Measurements from ENCODE around the gene NKD1.

The NKD1 gene

GRCh38 chr16:50538411-50539052, 9.7 kb upstream of the NKD1 start:
- no peak for DNase-seq

DNA sequence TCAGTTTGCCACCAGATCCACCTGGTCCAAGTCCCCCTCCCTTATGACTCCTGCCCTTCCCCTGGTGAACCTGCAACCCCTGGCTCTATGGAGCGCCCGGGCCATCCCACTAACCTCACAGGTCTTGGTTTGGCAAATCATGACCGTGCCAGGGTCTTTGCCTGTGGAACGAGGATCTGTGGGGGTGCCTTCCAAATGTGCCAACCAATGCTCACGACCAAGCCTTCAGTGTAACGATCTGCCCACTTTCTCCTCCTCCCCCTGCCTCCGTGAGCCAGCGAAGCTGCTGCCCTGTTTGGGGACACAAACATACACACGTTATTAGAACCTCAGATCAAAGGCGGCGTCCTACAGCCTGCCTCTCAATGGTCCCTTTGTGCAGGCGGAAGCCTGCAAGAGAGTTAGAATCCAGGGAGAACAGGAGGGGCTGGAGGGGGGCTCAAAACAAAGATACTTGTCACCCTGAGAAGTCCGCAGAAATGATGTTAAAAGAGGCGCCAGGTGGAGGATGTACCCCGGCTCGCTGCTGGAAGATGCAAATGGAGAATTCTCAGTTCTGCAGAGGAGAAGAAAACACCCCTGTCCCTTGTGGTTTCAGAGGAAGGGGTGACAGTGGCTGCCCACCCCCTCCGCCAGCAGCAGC, 9.0 kb upstream of the NKD1 start:
- DNase-seq = no peak

- no peak for DNase-seq
These were observed 8.1 kb upstream of the NKD1 start for GRCh38 chr16:50539822-50540710.

GRCh38 chr16:50540711-50541007, 7.5 kb upstream of the NKD1 start:
- no peak for DNase-seq

- no peak for DNase-seq
These were observed 5.5 kb upstream of the NKD1 start for GRCh38 chr16:50542703-50543102.

DNA sequence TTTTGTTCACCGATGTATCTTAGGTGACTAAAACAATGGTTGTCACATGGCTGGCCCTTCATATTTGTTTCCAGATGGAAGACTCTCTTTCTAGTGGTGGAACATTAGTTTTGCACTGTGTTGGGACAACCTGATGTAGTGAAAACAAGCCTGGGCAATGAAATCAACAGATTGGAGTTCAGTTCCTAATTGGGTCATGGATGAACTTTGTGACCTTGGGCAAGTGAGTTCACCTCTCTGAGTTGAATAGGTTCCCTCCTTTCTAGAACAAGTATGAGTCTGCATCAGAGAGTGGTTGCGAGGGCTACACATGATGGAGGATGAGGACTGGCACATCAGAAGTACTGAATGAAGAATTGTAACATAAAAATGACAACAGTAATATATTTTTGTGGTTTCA, 2.1 kb upstream of the NKD1 start:
- no peak for DNase-seq

DNA sequence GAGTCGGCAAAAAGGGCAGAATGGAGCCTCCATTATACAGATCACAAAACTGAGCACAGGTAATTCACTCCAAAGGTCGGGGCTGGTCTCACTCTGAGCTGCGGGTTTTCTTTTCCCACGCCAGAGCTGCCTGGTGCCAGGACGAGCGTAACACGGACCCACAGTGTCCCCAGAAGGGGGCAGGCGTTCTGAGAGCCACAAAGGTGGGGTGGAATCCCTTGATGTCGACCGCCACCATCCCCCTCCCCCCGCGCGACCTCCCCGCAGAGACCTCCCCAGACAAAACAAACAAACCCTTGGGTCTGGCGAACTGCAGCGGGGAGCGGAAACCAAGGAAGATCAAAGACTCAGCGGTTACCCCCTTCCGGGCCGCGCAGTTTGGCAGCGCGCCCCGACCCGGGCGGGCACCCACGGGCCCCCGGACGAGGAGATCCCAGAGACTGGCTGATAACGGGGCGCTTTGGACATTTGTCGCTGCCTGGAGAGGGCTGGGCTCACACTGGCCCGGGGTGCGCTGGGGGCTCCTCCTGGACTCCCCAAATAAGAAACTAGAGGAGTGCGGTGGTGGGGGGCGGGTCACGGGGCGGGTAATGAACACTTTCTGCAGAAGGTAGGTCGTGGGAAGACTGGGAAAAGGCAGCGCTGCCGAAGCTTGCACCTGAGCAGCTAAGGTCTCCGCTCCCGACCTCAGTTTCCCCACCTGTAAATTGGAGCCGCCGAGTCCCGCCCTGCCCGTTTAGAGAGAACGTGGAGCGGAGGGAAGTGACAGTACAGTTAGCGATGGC, 664 bp upstream of the NKD1 start:
- peak; percentile 61 for DNase-seq

DNA sequence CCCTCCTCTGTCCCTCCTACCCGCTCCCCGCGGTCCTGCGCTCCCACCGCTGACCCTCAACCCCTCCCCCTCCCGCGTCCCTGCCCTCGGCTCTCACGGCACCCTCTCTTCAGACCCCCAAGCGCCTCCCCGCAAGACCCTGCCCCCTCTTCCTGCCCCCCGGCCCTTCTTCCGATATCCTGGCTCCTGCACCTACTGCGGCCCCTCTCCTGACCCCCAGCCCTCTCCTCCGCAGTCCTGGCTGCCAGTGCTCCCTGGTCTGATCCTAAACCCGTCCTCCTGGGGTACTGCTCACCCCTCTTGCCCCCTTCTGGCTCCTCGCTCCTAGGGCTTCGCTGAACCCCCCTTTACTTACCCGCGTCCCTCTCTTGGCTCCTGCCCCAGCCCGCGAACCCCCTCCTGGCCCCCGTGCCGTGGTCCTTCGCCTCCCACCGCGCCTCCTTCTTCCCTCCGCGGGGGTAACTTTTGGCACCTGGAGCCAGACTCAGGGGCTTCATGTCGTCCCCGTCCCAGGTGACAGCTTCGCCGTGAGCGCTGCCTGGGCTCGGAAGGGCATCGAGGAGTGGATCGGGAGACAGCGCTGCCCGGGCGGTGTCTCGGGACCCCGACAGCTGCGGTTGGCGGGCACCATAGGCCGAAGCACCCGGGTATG, 839 bp downstream of the NKD1 start:
- DNase-seq = no peak

GRCh38 chr16:50549561-50549915, 1.3 kb downstream of the NKD1 start:
- no peak for DNase-seq

- DNase-seq = peak; percentile 19
These were observed 1.8 kb downstream of the NKD1 start for GRCh38 chr16:50550035-50550434.

- DNase-seq = no peak
These were observed 2.9 kb downstream of the NKD1 start for GRCh38 chr16:50550866-50551641.

DNA sequence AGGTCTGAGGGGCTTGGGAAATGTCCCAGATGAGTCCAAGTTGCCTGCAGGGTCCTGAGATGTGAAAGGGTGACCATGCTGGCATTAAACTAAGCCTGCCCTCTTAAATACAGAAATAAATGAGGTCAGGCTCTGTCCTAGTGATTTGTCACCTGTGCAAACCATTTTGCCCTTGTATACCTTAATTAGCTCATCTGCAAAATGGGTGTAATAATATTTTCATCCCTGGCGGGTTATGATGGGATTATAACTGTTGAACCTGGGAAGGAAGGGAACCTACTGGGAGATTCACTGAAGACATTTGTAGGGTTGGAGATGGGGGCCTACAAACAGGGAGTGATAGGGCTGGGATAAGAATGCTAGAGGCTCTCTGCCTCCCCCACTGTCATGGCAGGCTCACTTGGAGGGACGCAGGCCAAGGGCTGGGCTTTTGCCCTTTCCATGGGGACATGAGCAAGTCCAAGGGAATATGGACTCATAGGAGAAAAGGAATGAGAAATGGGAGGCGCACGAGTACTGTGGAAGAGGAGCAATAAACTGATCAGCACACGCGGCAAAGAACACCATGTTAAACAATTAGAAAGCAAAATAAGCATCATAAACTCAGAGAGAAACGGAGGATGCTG, 4.4 kb downstream of the NKD1 start:
- no peak for DNase-seq

GRCh38 chr16:50553182-50553710, 5.0 kb downstream of the NKD1 start:
- no peak for DNase-seq

DNA sequence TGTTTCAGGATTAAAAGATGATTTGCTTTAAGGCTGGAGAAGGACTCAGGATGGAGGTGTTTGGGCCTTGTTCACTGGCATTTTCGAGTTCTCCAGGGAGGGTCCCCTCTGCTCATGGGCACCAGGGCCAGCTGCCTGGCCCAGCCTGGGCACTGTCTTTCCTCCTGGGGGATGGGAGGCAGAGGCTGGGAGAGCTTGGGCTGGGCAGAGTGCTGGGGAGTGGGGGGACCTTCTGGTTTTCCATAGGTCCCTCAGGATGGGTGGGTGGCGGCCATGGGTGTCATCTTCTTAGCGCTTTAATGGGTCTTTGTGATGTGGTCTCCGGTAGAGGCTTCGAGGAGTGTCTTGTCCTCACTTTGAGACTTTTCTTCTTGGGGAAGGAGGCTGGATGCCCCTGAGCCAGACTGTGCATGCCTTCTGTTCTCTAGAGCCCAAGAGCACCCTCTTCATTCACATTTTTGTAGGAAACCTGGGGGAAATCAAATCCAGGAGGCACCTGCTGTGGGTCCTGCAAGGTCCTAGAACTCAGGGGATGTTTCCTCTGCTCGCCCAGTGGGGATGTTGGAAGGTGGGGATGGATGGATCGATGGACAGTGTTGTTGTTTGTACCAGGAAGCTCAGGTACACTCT, 5.7 kb downstream of the NKD1 start:
- DNase-seq = no peak

DNA sequence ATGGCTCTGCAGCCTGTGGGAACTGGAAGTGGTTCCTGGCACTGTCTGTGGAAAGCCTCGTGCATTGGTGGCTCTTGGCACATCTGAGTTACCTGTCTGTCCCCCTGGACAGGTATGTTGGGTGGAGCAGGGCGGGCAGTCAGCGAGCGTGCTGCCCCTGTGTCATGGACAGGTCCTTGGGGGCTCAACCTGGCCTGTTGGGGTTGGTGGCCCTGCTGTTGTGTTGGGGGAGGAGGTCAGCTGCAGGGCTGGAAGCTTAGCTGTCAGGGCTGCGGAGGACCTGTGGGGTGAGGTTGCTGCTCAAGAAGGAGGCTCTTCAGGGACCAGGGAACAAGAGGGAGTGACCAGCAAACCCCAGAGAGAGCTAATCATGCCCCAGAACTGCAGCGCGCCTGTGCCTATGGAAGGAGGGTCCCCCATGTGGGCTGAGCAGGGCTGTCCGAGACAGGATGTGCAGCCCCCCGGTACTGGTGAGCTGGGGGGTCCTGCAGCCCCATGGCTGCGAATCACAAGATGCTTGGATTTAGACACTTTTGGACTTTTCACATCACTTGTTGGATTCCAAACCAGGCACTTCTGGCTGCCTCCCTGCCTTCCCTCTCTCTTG, 7.2 kb downstream of the NKD1 start:
- DNase-seq = no peak

DNA sequence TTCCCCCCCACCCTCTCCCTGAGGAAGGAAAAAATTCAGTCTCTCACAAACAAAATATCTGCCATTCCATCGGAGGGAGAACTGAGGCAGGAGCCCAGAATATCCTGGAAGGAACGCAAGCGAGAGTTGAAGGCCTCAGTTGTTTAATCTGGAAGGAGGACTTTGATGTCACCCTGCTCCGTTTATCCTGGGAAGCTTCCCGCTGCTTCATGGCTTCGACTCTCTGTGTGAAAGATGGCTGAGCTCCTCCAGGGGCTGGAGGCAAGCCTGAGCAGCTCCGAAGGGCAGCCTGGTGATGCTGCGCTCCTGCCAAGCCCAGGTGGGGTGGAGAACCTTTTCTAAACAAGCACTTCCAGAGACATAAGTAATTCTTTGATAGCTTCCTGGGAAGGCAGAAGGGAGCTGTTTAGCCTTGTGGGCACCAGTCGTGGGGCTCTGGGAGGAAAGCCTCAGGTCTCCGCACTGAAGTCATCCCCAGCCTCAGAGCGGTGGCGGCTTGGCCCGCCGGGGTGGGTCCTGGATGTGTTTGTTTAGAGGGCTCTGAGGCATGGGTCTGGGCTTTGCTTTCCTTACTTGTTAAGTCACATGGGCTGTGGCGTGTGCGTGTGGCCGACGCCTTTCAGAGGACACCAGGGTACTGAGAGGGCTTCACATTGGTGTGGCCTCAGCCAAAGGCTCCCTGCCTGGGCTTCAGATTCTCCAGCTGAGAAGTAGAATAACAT, 7.9 kb downstream of the NKD1 start:
- DNase-seq = no peak

GRCh38 chr16:50557046-50557445, 8.8 kb downstream of the NKD1 start:
- DNase-seq = no peak

GRCh38 chr16:50558913-50559312, 10.7 kb downstream of the NKD1 start:
- DNase-seq = no peak

DNA sequence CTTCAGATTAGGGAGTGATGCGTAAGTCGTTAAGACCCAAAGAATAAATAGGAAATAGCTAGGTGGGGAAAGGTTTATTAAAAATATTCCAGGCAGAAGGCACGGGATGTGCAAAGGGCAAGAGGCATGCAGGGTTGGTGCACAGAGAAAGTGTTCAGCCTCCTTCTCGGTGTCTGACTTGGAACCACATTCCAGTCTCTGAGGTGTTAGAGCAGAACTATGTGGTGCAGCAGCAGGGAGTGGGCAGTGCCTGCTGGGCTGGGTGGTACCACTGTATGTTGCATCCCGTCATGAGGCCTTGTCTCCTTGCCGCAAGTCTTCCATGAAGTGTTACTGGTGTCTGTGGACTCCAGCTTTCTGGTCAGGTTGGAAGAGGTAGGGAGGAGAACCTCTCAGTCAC, 11.1 kb downstream of the NKD1 start:
- DNase-seq = no peak

All from activated CD4-positive, alpha-beta T cell treated with anti-CD3 and anti-CD28 coated beads for 48 hours (primary cell).